Endodermal cell (in vitro differentiated cells): Measurements from ENCODE around the gene GPBP1. TPM values are rescaled to one million over a fixed set of nuclear protein-coding genes. Genes with fewer than 3 reads are reported as not detected.
"Not testable (repeated sequence)": the region's sequence is repeated elsewhere in the genome, so short reads cannot be mapped to it uniquely, and the experiment has no call there.

Source experiments
- DNase-seq: peaks from one replicate; pipeline ENCODE4 v3.0.0-alpha.2; 2017
- H3K27ac ChIP-seq: 2 replicates; pipeline ENCODE4 v1.5.1; 2013; ENCODE audit warnings: mild to moderate bottlenecking, low read depth, low read length, moderate library complexity
- H3K27me3 ChIP-seq: 2 replicates; pipeline ENCODE4 v1.6.1; 2013; ENCODE audit warnings: mild to moderate bottlenecking, low read length, moderate library complexity; ENCODE audit not compliant: insufficient read depth, control insufficient read depth, poor library complexity, severe bottlenecking
- H3K36me3 ChIP-seq: 2 replicates; pipeline ENCODE4 v1.7.0; 2013; ENCODE audit warnings: mild to moderate bottlenecking, low read length, moderate library complexity; ENCODE audit not compliant: control insufficient read depth, insufficient read depth
- H3K4me1 ChIP-seq: one replicate; pipeline ENCODE4 v1.7.0; 2013; ENCODE audit warnings: low read length; ENCODE audit not compliant: control insufficient read depth, insufficient read depth
- H3K4me3 ChIP-seq: 2 replicates; pipeline ENCODE4 v1.5.1; 2013; ENCODE audit warnings: mild to moderate bottlenecking, low read length, moderate library complexity
- H3K9ac ChIP-seq: 2 replicates; pipeline ENCODE4 v1.6.1; 2013; ENCODE audit warnings: mild to moderate bottlenecking, low read length, moderate library complexity; ENCODE audit not compliant: poor library complexity, severe bottlenecking; ENCODE audit errors: extremely low read depth
- H3K9me3 ChIP-seq: 2 replicates; pipeline ENCODE4 v1.6.1; 2013; ENCODE audit warnings: mild to moderate bottlenecking, low read length, moderate library complexity; ENCODE audit not compliant: control insufficient read depth
- H3K27ac Mint-ChIP-seq: 2 replicates; pipeline ENCODE4 v1.8.0; 2020; ENCODE audit warnings: mixed read lengths
- H3K27me3 Mint-ChIP-seq: 2 replicates; pipeline ENCODE4 v1.8.0; 2021; ENCODE audit warnings: mild to moderate bottlenecking, mixed read lengths; ENCODE audit not compliant: insufficient read depth
- H3K36me3 Mint-ChIP-seq: 2 replicates; pipeline ENCODE4 v1.8.0; 2020; ENCODE audit warnings: low read depth, mixed read lengths
- H3K4me1 Mint-ChIP-seq: 2 replicates; pipeline ENCODE4 v1.8.0; 2020; ENCODE audit warnings: mixed read lengths
- H3K4me3 Mint-ChIP-seq: 2 replicates; pipeline ENCODE4 v1.8.0; 2020; ENCODE audit warnings: mild to moderate bottlenecking, moderate library complexity, mixed read lengths
- H3K9me3 Mint-ChIP-seq: 2 replicates; pipeline ENCODE4 v1.8.0; 2020; ENCODE audit warnings: mild to moderate bottlenecking, mixed read lengths
- WGBS, 2 experiments: methylation state at CpG; one replicate each; pipeline versions ENCODE4 v1.1.5 to v1.1.7; 2013; ENCODE audit warnings: missing lambda C conversion rate in 2 of 2, mixed read lengths in 1 of 2; ENCODE audit not compliant: insufficient coverage in 1 of 2, insufficient read length in 1 of 2; 5-methylcytosine and 5-hydroxymethylcytosine counted together
- total RNA-seq, 2 donors: library from RNA; stranded (reverse); fragmentation: NEBNext Ultra II Directional in 1 of 2; extraction: Animal tissue kit (Norgen Biotek cat#: 25700) in 1 of 2; gene quantifications; 2 replicates in 1 of 2; 3 replicates in 1 of 2; pipeline ENCODE4 v1.2.1, GENCODE V29; 2021
- TF ChIP-seq, protein P1 (sequence below): fragments of 200-600 bp; sonication (generic); conservative IDR thresholded peaks from 2 replicates; pipeline ENCODE4 v1.5.0; 2021; ENCODE audit warnings: antibody characterized with exemption, mild to moderate bottlenecking

The GPBP1 gene
- total RNA-seq, 2 donors from 2014 or later = 109 to 124 TPM

DNA sequence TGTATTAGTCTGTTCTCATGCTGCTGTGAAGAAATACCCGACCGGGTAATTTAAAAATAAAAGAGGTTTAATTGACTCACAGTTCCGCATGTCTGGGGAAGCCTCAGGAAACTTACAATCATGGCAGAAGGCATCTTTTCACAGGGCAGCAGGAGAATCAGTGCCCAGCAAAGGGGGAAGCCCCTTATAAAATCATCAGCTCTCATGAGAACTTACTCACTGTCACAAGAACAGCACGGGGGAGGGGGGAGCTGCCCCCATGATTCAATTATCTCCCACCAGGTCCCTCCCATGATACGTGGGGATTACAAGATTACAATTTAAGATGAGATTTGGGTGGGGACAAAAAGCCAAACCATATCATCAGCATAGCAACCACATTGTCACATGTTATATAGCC is 102.5 kb downstream of the GPBP1 start:
- no peaks in the 10 kb centered on the region for H3K36me3 Mint-ChIP-seq
- H3K4me1 Mint-ChIP-seq = no peaks in the 10 kb centered on the region
- H3K4me3 ChIP-seq = no peak overlapping the region
- H3K9ac ChIP-seq = no peak overlapping the region
- no peak for DNase-seq
- WGBS, 2 experiments = 76 to 90% methylated on average over 3 to 5 of the region's 5 CpGs
- H3K4me1 ChIP-seq = no peaks in the 10 kb centered on the region
- peaks cover 3% of the 10 kb centered on the region for H3K9me3 Mint-ChIP-seq
- H3K9me3 ChIP-seq = peaks cover 5% of the 10 kb centered on the region
- no peaks in the 10 kb centered on the region for H3K27me3 Mint-ChIP-seq
- no peak overlapping the region for H3K4me3 Mint-ChIP-seq
- no peak overlapping the region for H3K27ac ChIP-seq
- TF ChIP-seq, protein P1, sequence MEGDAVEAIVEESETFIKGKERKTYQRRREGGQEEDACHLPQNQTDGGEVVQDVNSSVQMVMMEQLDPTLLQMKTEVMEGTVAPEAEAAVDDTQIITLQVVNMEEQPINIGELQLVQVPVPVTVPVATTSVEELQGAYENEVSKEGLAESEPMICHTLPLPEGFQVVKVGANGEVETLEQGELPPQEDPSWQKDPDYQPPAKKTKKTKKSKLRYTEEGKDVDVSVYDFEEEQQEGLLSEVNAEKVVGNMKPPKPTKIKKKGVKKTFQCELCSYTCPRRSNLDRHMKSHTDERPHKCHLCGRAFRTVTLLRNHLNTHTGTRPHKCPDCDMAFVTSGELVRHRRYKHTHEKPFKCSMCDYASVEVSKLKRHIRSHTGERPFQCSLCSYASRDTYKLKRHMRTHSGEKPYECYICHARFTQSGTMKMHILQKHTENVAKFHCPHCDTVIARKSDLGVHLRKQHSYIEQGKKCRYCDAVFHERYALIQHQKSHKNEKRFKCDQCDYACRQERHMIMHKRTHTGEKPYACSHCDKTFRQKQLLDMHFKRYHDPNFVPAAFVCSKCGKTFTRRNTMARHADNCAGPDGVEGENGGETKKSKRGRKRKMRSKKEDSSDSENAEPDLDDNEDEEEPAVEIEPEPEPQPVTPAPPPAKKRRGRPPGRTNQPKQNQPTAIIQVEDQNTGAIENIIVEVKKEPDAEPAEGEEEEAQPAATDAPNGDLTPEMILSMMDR = no peak
- H3K36me3 ChIP-seq = no peaks in the 10 kb centered on the region
- H3K27me3 ChIP-seq = no peaks in the 10 kb centered on the region
- H3K27ac Mint-ChIP-seq = no peak overlapping the region

DNA sequence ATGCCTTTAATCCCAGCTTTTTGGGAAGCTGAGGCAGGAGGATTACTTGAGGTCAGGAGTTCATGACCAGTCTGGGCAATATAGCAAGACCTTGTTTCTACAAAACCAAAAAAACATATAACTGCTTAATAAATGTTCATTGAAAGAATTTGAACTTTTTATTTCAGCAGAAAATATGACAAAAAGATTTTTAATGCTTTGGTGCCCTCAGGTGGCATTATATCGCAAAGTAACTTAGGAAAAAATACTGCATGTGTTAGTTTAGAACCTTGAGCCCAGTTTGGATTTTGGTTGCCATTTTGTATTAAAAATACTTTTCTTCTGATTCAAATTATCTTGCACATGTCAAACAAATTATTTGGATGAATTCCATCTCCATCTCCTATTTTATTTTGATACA is 103.2 kb downstream of the GPBP1 start:
- H3K9me3 Mint-ChIP-seq = peaks cover 5% of the 10 kb centered on the region
- WGBS, 2 experiments = 68% methylated on average over 1 of the region's 1 CpG; no CpG with 5 or more reads in 1 of the 2 experiments
- no peaks in the 10 kb centered on the region for H3K4me1 Mint-ChIP-seq
- H3K4me3 Mint-ChIP-seq = no peak overlapping the region
- H3K4me1 ChIP-seq = no peaks in the 10 kb centered on the region
- DNase-seq = no peak
- no peaks in the 10 kb centered on the region for H3K36me3 ChIP-seq
- H3K4me3 ChIP-seq = no peak overlapping the region
- no peaks in the 10 kb centered on the region for H3K27me3 Mint-ChIP-seq
- no peaks in the 10 kb centered on the region for H3K27me3 ChIP-seq
- no peak overlapping the region for H3K9ac ChIP-seq
- TF ChIP-seq, protein P1 = peak; percentile 68
- H3K9me3 ChIP-seq = peaks cover 12% of the 10 kb centered on the region
- no peaks in the 10 kb centered on the region for H3K36me3 Mint-ChIP-seq
- no peak overlapping the region for H3K27ac Mint-ChIP-seq
- H3K27ac ChIP-seq = no peak overlapping the region

DNA sequence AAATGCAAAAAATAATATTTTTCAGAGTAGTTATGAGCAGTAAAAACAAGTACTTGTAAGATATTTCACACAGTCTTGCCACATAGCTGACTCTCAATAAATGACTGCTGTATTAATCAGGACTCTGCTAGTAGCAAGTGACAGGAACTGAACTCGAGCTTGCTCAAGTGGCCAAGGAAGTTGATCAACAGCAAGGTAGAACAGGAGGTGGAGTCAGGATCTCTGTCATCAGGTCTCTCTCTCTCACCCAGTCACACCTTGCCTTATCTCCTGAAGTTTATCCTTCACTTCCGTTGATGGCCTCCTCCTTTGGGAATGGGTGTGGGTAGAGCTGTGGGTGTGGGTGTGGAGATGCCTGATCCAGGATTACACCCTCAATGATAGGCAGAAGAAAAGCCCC is 107.0 kb downstream of the GPBP1 start:
- Histone ChIP-seq H3K9me3 (peaks cover 40% of the 10 kb centered on the region), H3K9ac (no peak overlapping the region), H3K27me3 (no peaks in the 10 kb centered on the region), H3K36me3 (no peaks in the 10 kb centered on the region), H3K4me1 (no peaks in the 10 kb centered on the region), H3K27ac (no peak overlapping the region), H3K4me3 (peak overlapping the region; percentile 30)
- peaks cover 2% of the 10 kb centered on the region for H3K36me3 Mint-ChIP-seq
- no peak for DNase-seq
- no peak overlapping the region for H3K27ac Mint-ChIP-seq
- peaks cover 5% of the 10 kb centered on the region for H3K4me1 Mint-ChIP-seq
- 100% methylated on average over 1 of the region's 2 CpGs; no CpG with 5 or more reads in 1 of the 2 experiments for WGBS, 2 experiments
- TF ChIP-seq, protein P1 = no peak
- peaks cover 13% of the 10 kb centered on the region for H3K27me3 Mint-ChIP-seq
- H3K9me3 Mint-ChIP-seq = peaks cover 27% of the 10 kb centered on the region
- H3K4me3 Mint-ChIP-seq = no peak overlapping the region

DNA sequence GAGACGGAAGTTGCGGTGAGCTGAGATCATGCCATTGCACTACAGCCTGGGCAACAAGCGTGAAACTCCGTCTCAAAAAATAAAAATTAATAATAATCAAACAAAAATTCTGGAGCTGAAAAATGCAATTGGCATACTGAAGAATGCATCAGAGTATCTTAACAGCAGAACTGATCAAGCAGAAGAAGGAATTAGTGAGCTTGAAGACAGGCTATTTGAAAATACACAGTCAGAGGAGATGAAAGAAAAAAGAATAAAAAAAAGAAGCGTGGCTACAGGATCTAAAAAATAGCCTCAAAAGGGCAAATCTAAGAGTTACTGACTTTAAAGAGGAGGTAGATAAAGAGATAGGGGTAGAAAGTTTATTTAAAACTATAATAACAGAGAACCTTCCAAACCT is 111.2 kb downstream of the GPBP1 start:
- H3K27ac Mint-ChIP-seq, H3K36me3 Mint-ChIP-seq, DNase-seq, H3K4me1 Mint-ChIP-seq, H3K4me3 Mint-ChIP-seq, H3K4me1 ChIP-seq, H3K27ac ChIP-seq, H3K9ac ChIP-seq, H3K27me3 ChIP-seq, H3K36me3 ChIP-seq: not testable (repeated sequence)
- Histone ChIP-seq H3K4me3 (peak overlapping the region; percentile 54), H3K9me3 (peaks cover 53% of the 10 kb centered on the region)
- Mint-ChIP-seq H3K9me3 (peaks cover 45% of the 10 kb centered on the region), H3K27me3 (peaks cover 23% of the 10 kb centered on the region)
- 84 to 95% methylated on average over 2 to 5 of the region's 5 CpGs for WGBS, 2 experiments
